Progenitor cell of endocrine pancreas (in vitro differentiated cells): ENCODE results near the gene ADGRF5. TPM values are rescaled to one million over a fixed set of nuclear protein-coding genes. Genes with fewer than 3 reads are reported as not detected.

Experiments
- DNase-seq: peaks from one replicate; pipeline ENCODE4 v3.0.0; 2021; ENCODE audit warnings: low spot score; ENCODE audit not compliant: unreplicated experiment
- H3K27ac Mint-ChIP-seq: 2 replicates; pipeline ENCODE4 v1.8.0; 2021; ENCODE audit warnings: mild to moderate bottlenecking, moderate library complexity, mixed read lengths
- H3K27me3 Mint-ChIP-seq: 2 replicates; pipeline ENCODE4 v1.8.0; 2021; ENCODE audit warnings: mixed read lengths
- H3K36me3 Mint-ChIP-seq: 2 replicates; pipeline ENCODE4 v1.8.0; 2022; ENCODE audit warnings: mixed read lengths; ENCODE audit not compliant: insufficient read depth
- H3K4me1 Mint-ChIP-seq: 2 replicates; pipeline ENCODE4 v1.8.0; 2021; ENCODE audit warnings: low read depth, mixed read lengths
- H3K4me3 Mint-ChIP-seq: 2 replicates; pipeline ENCODE4 v1.8.0; 2021; ENCODE audit warnings: low read depth, mild to moderate bottlenecking, moderate library complexity, mixed read lengths
- H3K9me3 Mint-ChIP-seq: 2 replicates; pipeline ENCODE4 v1.8.0; 2021; ENCODE audit warnings: low read depth, mixed read lengths
- total RNA-seq: library from RNA; stranded (reverse); gene quantifications from 2 replicates; pipeline ENCODE4 v1.2.1, GENCODE V29; 2021
- TF ChIP-seq, protein P1 (sequence below): fragments of 200-600 bp; sonication (generic); IDR thresholded peaks from one replicate; pipeline ENCODE4 v1.5.0; 2021; ENCODE audit warnings: antibody characterized with exemption, mild to moderate bottlenecking; ENCODE audit not compliant: unreplicated experiment

The ADGRF5 gene
- total RNA-seq, 1 donor from 2014 or later, result not detected

- Mint-ChIP-seq H3K27me3 (no peaks in the 10 kb centered on the region), H3K36me3 (no peaks in the 10 kb centered on the region), H3K27ac (no peak overlapping the region), H3K4me1 (no peaks in the 10 kb centered on the region), H3K4me3 (no peak overlapping the region), H3K9me3 (no peaks in the 10 kb centered on the region)
- TF ChIP-seq, protein P1, sequence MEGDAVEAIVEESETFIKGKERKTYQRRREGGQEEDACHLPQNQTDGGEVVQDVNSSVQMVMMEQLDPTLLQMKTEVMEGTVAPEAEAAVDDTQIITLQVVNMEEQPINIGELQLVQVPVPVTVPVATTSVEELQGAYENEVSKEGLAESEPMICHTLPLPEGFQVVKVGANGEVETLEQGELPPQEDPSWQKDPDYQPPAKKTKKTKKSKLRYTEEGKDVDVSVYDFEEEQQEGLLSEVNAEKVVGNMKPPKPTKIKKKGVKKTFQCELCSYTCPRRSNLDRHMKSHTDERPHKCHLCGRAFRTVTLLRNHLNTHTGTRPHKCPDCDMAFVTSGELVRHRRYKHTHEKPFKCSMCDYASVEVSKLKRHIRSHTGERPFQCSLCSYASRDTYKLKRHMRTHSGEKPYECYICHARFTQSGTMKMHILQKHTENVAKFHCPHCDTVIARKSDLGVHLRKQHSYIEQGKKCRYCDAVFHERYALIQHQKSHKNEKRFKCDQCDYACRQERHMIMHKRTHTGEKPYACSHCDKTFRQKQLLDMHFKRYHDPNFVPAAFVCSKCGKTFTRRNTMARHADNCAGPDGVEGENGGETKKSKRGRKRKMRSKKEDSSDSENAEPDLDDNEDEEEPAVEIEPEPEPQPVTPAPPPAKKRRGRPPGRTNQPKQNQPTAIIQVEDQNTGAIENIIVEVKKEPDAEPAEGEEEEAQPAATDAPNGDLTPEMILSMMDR, result no peak
- no peak for DNase-seq
Observed at GRCh38 chr6:46888578-46888977, 33.2 kb downstream of the ADGRF5 start.

DNA sequence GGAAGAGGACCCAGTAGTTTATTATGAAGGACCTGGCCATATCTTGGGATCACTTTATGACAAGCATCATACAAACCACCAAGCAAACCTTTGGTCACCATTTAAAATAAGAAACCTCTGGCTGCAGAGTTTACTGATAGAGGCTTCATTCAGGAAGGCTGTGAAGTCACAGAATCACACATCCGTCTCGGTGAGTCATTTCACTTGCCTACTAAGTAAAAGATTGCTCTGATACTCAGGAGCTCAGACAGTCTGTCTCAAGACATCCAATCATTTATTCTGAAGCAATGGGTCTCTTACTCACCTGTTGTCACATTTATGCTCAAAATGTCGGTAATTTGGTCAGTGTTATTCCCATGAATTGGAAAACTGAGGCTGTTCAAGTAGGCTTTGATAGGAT lies 33.7 kb downstream of the ADGRF5 start:
- no peaks in the 10 kb centered on the region for H3K9me3 Mint-ChIP-seq
- DNase-seq, result no peak
- H3K4me1 Mint-ChIP-seq, result no peaks in the 10 kb centered on the region
- H3K36me3 Mint-ChIP-seq, result no peaks in the 10 kb centered on the region
- no peaks in the 10 kb centered on the region for H3K27me3 Mint-ChIP-seq
- H3K27ac Mint-ChIP-seq, result no peak overlapping the region
- H3K4me3 Mint-ChIP-seq, result no peak overlapping the region
- TF ChIP-seq, protein P1, result no peak

DNA sequence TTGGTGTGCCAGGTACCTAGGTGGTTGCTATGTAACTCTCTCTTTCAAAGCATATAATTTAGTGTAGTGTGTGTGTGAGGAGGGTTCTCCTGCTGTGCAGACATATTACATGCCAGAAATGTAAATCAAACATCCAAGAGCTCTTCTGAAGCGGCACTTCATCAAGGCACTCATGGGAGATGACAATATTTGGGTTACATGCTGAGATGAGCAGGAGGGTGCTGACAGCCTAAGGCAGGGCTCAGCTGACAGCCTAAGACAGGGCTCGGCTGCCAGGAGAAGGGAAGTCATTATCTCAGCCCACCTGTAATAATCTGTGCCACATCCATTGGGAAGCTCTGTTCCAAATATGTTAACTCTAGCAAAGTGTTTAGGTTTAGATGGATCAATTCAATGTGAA lies 39.1 kb downstream of the ADGRF5 start:
- Mint-ChIP-seq H3K36me3 (no peaks in the 10 kb centered on the region), H3K9me3 (no peaks in the 10 kb centered on the region), H3K27ac (no peak overlapping the region), H3K4me1 (no peaks in the 10 kb centered on the region), H3K27me3 (peaks cover 5% of the 10 kb centered on the region), H3K4me3 (no peak overlapping the region)
- TF ChIP-seq, protein P1, result no peak
- DNase-seq, result no peak

GRCh38 chr6:46879003-46879402 lies 42.7 kb downstream of the ADGRF5 start:
- Mint-ChIP-seq H3K4me1 (no peaks in the 10 kb centered on the region), H3K36me3 (no peaks in the 10 kb centered on the region), H3K9me3 (no peaks in the 10 kb centered on the region), H3K27me3 (peaks cover 5% of the 10 kb centered on the region), H3K27ac (no peak overlapping the region), H3K4me3 (no peak overlapping the region)
- DNase-seq, result no peak
- TF ChIP-seq, protein P1, result no peak

- H3K27ac Mint-ChIP-seq, result no peak overlapping the region
- H3K27me3 Mint-ChIP-seq, result peaks cover 1% of the 10 kb centered on the region
- DNase-seq, result no peak
- TF ChIP-seq, protein P1, result no peak
- no peaks in the 10 kb centered on the region for H3K9me3 Mint-ChIP-seq
- no peaks in the 10 kb centered on the region for H3K36me3 Mint-ChIP-seq
- H3K4me1 Mint-ChIP-seq, result no peaks in the 10 kb centered on the region
- no peak overlapping the region for H3K4me3 Mint-ChIP-seq
Observed at GRCh38 chr6:46876126-46876525, 45.6 kb downstream of the ADGRF5 start.

DNA sequence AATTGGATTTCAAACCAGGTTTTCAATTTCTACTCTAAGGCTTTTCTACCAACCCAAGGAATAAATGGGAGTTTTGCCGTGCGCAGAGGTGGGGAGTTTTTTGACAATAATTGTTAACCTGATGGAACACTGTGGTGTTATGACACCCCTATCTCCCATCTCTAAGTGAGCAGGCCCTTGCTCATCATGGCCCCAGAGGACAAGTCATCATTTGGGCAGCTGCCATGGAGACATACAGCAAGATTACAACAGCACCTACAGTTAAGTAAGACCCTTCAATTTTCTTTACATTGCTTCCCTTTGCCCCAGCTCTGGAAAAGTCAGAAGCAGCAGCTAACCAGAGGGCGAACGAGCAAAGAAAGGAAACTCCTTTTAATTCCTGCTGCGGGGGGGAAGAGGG lies 54.3 kb downstream of the ADGRF5 start:
- TF ChIP-seq, protein P1, result no peak
- H3K4me3 Mint-ChIP-seq, result no peak overlapping the region
- no peaks in the 10 kb centered on the region for H3K4me1 Mint-ChIP-seq
- H3K27me3 Mint-ChIP-seq, result peaks cover 9% of the 10 kb centered on the region
- no peaks in the 10 kb centered on the region for H3K9me3 Mint-ChIP-seq
- DNase-seq, result no peak
- no peaks in the 10 kb centered on the region for H3K36me3 Mint-ChIP-seq
- H3K27ac Mint-ChIP-seq, result no peak overlapping the region
